HEK293 (cell line): ENCODE measurements around the gene SPTLC2.

Experiments
- GFI1B ChIP-seq: fragments of 450-650 bp; formaldehyde crosslinking; IDR thresholded peaks from 2 replicates; pipeline ENCODE4 v1.5.1; 2016; ENCODE audit warnings: missing biosample characterization, missing genetic modification characterization
- KLF1 ChIP-seq: fragments of 450-650 bp; formaldehyde crosslinking; IDR thresholded peaks from 2 replicates; pipeline ENCODE4 v1.5.1; 2016; ENCODE audit warnings: missing biosample characterization, missing genetic modification characterization
- RBAK ChIP-seq: fragments of 450-650 bp; formaldehyde crosslinking; IDR thresholded peaks from 2 replicates; pipeline ENCODE4 v1.5.1; 2016; ENCODE audit warnings: missing biosample characterization, missing genetic modification characterization
- SCRT1 ChIP-seq: fragments of 450-650 bp; formaldehyde crosslinking; IDR thresholded peaks from 2 replicates; pipeline ENCODE4 v1.5.1; 2016; ENCODE audit warnings: missing biosample characterization, missing genetic modification characterization, borderline replicate concordance
- SP3 ChIP-seq: fragments of 450-650 bp; formaldehyde crosslinking; IDR thresholded peaks from 2 replicates; pipeline ENCODE4 v1.5.1; 2016; ENCODE audit warnings: missing biosample characterization, missing genetic modification characterization
- ZBTB21 ChIP-seq: fragments of 450-650 bp; formaldehyde crosslinking; IDR thresholded peaks from 2 replicates; pipeline ENCODE4 v1.5.1; 2017; ENCODE audit warnings: missing biosample characterization, missing genetic modification characterization
- ZEB2 ChIP-seq: fragments of 450-650 bp; formaldehyde crosslinking; IDR thresholded peaks from 2 replicates; pipeline ENCODE4 v1.5.1; 2016; ENCODE audit warnings: missing biosample characterization, missing genetic modification characterization
- ZFP37 ChIP-seq: fragments of 450-650 bp; formaldehyde crosslinking; IDR thresholded peaks from 2 replicates; pipeline ENCODE4 v1.5.1; 2016; ENCODE audit warnings: missing biosample characterization, missing genetic modification characterization
- ZFP69B ChIP-seq: fragments of 450-650 bp; formaldehyde crosslinking; IDR thresholded peaks from 2 replicates; pipeline ENCODE4 v1.5.1; 2016; ENCODE audit warnings: missing biosample characterization, missing genetic modification characterization
- ZNF133 ChIP-seq: fragments of 450-650 bp; formaldehyde crosslinking; IDR thresholded peaks from 2 replicates; pipeline ENCODE4 v1.5.1; 2016; ENCODE audit warnings: missing biosample characterization, missing genetic modification characterization
- ZNF138 ChIP-seq: fragments of 450-650 bp; formaldehyde crosslinking; IDR thresholded peaks from 2 replicates; pipeline ENCODE4 v1.5.1; 2016; ENCODE audit warnings: missing biosample characterization, missing genetic modification characterization, borderline replicate concordance
- ZNF157 ChIP-seq: fragments of 450-650 bp; formaldehyde crosslinking; IDR thresholded peaks from 2 replicates; pipeline ENCODE4 v1.5.1; 2016; ENCODE audit warnings: missing biosample characterization, missing genetic modification characterization
- ZNF16 ChIP-seq: fragments of 450-650 bp; formaldehyde crosslinking; IDR thresholded peaks from 2 replicates; pipeline ENCODE4 v1.5.1; 2016; ENCODE audit warnings: low read depth, missing biosample characterization, missing genetic modification characterization
- ZNF174 ChIP-seq: fragments of 450-650 bp; formaldehyde crosslinking; IDR thresholded peaks from 2 replicates; pipeline ENCODE4 v1.5.0; 2017; ENCODE audit warnings: missing biosample characterization, mild to moderate bottlenecking, missing genetic modification characterization
- ZNF274 ChIP-seq, 2 experiments: fragments of 200-500 bp in 1 of 2; fragments of 450-650 bp in 1 of 2; sonication (Bioruptor generic) in 1 of 2; formaldehyde crosslinking in 1 of 2; IDR thresholded peaks; 2 replicates each; pipeline versions ENCODE4 v1.5.1 to v1.6.1; 2014 to 2016; ENCODE audit warnings: borderline replicate concordance in 1 of 2, inconsistent platforms in 1 of 2, low read length in 1 of 2, missing biosample characterization in 1 of 2, missing genetic modification characterization in 1 of 2
- ZNF292 ChIP-seq: fragments of 450-650 bp; formaldehyde crosslinking; IDR thresholded peaks from 2 replicates; pipeline ENCODE4 v1.5.1; 2016; ENCODE audit warnings: low read depth, missing biosample characterization, missing genetic modification characterization, borderline replicate concordance
- ZNF302 ChIP-seq: fragments of 450-650 bp; formaldehyde crosslinking; IDR thresholded peaks from 2 replicates; pipeline ENCODE4 v1.5.1; 2016; ENCODE audit warnings: missing biosample characterization, missing genetic modification characterization, low read depth
- ZNF335 ChIP-seq: fragments of 450-650 bp; formaldehyde crosslinking; conservative IDR thresholded peaks from 2 replicates; pipeline ENCODE4 v1.5.1; 2016; ENCODE audit warnings: missing biosample characterization, missing genetic modification characterization
- ZNF341 ChIP-seq: fragments of 450-650 bp; formaldehyde crosslinking; IDR thresholded peaks from 2 replicates; pipeline ENCODE4; 2016; ENCODE audit warnings: low read depth, missing biosample characterization, missing genetic modification characterization
- ZNF501 ChIP-seq: fragments of 450-650 bp; formaldehyde crosslinking; IDR thresholded peaks from 2 replicates; pipeline ENCODE4 v1.5.1; 2016; ENCODE audit warnings: missing biosample characterization, missing genetic modification characterization
- ZNF510 ChIP-seq: fragments of 450-650 bp; formaldehyde crosslinking; IDR thresholded peaks from 2 replicates; pipeline ENCODE4 v1.5.1; 2018; ENCODE audit warnings: mild to moderate bottlenecking, missing genetic modification characterization, missing biosample characterization; ENCODE audit not compliant: insufficient replicate concordance
- ZNF555 ChIP-seq: fragments of 450-650 bp; formaldehyde crosslinking; conservative IDR thresholded peaks from 2 replicates; pipeline ENCODE4 v1.5.1; 2017; ENCODE audit warnings: missing biosample characterization, mild to moderate bottlenecking, missing genetic modification characterization, inconsistent platforms
- ZNF558 ChIP-seq: fragments of 450-650 bp; formaldehyde crosslinking; IDR thresholded peaks from 2 replicates; pipeline ENCODE4 v1.5.1; 2016; ENCODE audit warnings: missing biosample characterization, missing genetic modification characterization
- ZNF560 ChIP-seq: fragments of 450-650 bp; formaldehyde crosslinking; IDR thresholded peaks from 2 replicates; pipeline ENCODE4 v1.5.1; 2017; ENCODE audit warnings: missing biosample characterization, missing genetic modification characterization, borderline replicate concordance
- ZNF580 ChIP-seq: fragments of 450-650 bp; formaldehyde crosslinking; IDR thresholded peaks from 2 replicates; pipeline ENCODE4 v1.5.1; 2016; ENCODE audit warnings: missing biosample characterization, missing genetic modification characterization
- ZNF623 ChIP-seq: fragments of 450-650 bp; formaldehyde crosslinking; IDR thresholded peaks from 2 replicates; pipeline ENCODE4 v1.5.1; 2016; ENCODE audit warnings: missing biosample characterization, missing genetic modification characterization
- ZNF639 ChIP-seq: fragments of 450-650 bp; formaldehyde crosslinking; IDR thresholded peaks from 2 replicates; pipeline ENCODE4 v1.5.1; 2016; ENCODE audit warnings: missing biosample characterization, missing genetic modification characterization
- ZNF701 ChIP-seq: fragments of 450-650 bp; formaldehyde crosslinking; IDR thresholded peaks from 2 replicates; pipeline ENCODE4 v1.5.1; 2016; ENCODE audit warnings: missing biosample characterization, missing genetic modification characterization
- ZNF704 ChIP-seq: fragments of 450-650 bp; formaldehyde crosslinking; IDR thresholded peaks from 2 replicates; pipeline ENCODE4 v1.5.1; 2016; ENCODE audit warnings: missing biosample characterization, missing genetic modification characterization
- ZNF777 ChIP-seq: fragments of 450-650 bp; formaldehyde crosslinking; IDR thresholded peaks from 2 replicates; pipeline ENCODE4 v1.5.1; 2017; ENCODE audit warnings: missing biosample characterization, missing genetic modification characterization, borderline replicate concordance
- ZSCAN30 ChIP-seq: fragments of 450-650 bp; IDR thresholded peaks from 2 replicates; pipeline ENCODE4 v1.5.1; 2018; ENCODE audit warnings: missing biosample characterization, mild to moderate bottlenecking, missing genetic modification characterization, moderate library complexity
- TF ChIP-seq, protein P1 (sequence below): fragments of 450-650 bp; formaldehyde crosslinking; IDR thresholded peaks from 2 replicates; pipeline ENCODE4 v1.5.1; 2016; ENCODE audit warnings: missing biosample characterization, missing genetic modification characterization, low read depth
- TF ChIP-seq, protein P2 (sequence below): fragments of 450-650 bp; formaldehyde crosslinking; IDR thresholded peaks from 2 replicates; pipeline ENCODE4 v1.5.1; 2016; ENCODE audit warnings: missing biosample characterization, missing genetic modification characterization
- TF ChIP-seq, protein P3 (sequence below): fragments of 450-650 bp; formaldehyde crosslinking; IDR thresholded peaks from 2 replicates; pipeline ENCODE4 v1.5.1; 2017; ENCODE audit warnings: missing biosample characterization, mild to moderate bottlenecking, missing genetic modification characterization, moderate library complexity

The SPTLC2 gene

GRCh38 chr14:77470224-77470870, 146.1 kb downstream of the SPTLC2 start (continued):
- TF ChIP-seq KLF1 (tag by site-specific recombination) (no peak), ZEB2 (no peak; the same call in 1 of the 2 replicates), GFI1B (tag by site-specific recombination) (no peak), ZNF341 (tag by site-specific recombination) (no peak), ZNF510 (no peak), ZNF555 (tag by site-specific recombination) (no peak), ZNF16 (tag by site-specific recombination) (no peak), ZBTB21 (no peak), ZNF639 (tag by site-specific recombination) (no peak), ZNF302 (no peak), ZNF157 (tag by site-specific recombination) (no peak), ZNF138 (tag by site-specific recombination) (no peak), ZFP69B (tag by site-specific recombination) (no peak), ZNF174 (tag by site-specific recombination) (no peak), SCRT1 (0 out of 2 replicates have a peak, but pooled peaks have one; percentile 43), SP3 (tag by site-specific recombination) (no peak), ZNF501 (no peak), ZFP37 (tag by site-specific recombination) (no peak), ZNF777 (no peak), ZSCAN30 (tag by site-specific recombination) (peak; percentile 94), ZNF292 (no peak), ZNF274 (IDR thresholded peaks at IDR 0.05; ENCODE audit: low read length) (no peak), ZNF274 (tag by site-specific recombination; IDR thresholded peaks at IDR 0.05; ENCODE audit: borderline replicate concordance) (no peak), ZNF560 (tag by site-specific recombination) (no peak), ZNF704 (tag by site-specific recombination) (no peak), RBAK (no peak), ZNF701 (tag by site-specific recombination) (no peak), ZNF335 (tag by site-specific recombination) (no peak), ZNF558 (tag by site-specific recombination) (no peak), ZNF580 (tag by site-specific recombination) (no peak), ZNF623 (tag by site-specific recombination) (no peak), ZNF133 (tag by site-specific recombination) (no peak)
- TF ChIP-seq, protein P1, sequence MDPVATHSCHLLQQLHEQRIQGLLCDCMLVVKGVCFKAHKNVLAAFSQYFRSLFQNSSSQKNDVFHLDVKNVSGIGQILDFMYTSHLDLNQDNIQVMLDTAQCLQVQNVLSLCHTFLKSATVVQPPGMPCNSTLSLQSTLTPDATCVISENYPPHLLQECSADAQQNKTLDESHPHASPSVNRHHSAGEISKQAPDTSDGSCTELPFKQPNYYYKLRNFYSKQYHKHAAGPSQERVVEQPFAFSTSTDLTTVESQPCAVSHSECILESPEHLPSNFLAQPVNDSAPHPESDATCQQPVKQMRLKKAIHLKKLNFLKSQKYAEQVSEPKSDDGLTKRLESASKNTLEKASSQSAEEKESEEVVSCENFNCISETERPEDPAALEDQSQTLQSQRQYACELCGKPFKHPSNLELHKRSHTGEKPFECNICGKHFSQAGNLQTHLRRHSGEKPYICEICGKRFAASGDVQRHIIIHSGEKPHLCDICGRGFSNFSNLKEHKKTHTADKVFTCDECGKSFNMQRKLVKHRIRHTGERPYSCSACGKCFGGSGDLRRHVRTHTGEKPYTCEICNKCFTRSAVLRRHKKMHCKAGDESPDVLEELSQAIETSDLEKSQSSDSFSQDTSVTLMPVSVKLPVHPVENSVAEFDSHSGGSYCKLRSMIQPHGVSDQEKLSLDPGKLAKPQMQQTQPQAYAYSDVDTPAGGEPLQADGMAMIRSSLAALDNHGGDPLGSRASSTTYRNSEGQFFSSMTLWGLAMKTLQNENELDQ (tag by site-specific recombination) = no peak
- TF ChIP-seq, protein P2, sequence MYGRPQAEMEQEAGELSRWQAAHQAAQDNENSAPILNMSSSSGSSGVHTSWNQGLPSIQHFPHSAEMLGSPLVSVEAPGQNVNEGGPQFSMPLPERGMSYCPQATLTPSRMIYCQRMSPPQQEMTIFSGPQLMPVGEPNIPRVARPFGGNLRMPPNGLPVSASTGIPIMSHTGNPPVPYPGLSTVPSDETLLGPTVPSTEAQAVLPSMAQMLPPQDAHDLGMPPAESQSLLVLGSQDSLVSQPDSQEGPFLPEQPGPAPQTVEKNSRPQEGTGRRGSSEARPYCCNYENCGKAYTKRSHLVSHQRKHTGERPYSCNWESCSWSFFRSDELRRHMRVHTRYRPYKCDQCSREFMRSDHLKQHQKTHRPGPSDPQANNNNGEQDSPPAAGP = peak; percentile 50; the same call in 1 of the 2 replicates
- TF ChIP-seq, protein P3, sequence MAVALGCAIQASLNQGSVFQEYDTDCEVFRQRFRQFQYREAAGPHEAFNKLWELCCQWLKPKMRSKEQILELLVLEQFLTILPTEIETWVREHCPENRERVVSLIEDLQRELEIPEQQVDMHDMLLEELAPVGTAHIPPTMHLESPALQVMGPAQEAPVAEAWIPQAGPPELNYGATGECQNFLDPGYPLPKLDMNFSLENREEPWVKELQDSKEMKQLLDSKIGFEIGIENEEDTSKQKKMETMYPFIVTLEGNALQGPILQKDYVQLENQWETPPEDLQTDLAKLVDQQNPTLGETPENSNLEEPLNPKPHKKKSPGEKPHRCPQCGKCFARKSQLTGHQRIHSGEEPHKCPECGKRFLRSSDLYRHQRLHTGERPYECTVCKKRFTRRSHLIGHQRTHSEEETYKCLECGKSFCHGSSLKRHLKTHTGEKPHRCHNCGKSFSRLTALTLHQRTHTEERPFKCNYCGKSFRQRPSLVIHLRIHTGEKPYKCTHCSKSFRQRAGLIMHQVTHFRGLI (tag by site-specific recombination) = no peak
